Activated CD4-positive, alpha-beta T cell treated with anti-CD3 and anti-CD28 coated beads, Interleukin-2, amount 10 ng/mL, durations not matched to agents 24 days and 14 days (primary cell): ENCODE data around the gene SSNA1. TPM values are rescaled to one million over a fixed set of nuclear protein-coding genes. Genes with fewer than 3 reads are reported as not detected.
A peak's percentile ranks its signal among the peaks of the same experiment; 100 is the strongest.

ENCODE experiments used
- DNase-seq: peaks from one replicate; pipeline ENCODE4 v3.0.0; 2022
- H3K27ac Mint-ChIP-seq: one replicate; pipeline ENCODE4 v1.8.0; 2022; ENCODE audit warnings: mild to moderate bottlenecking, mixed read lengths
- H3K27me3 Mint-ChIP-seq: one replicate; pipeline ENCODE4 v1.8.0; 2022; ENCODE audit warnings: mixed read lengths
- H3K36me3 Mint-ChIP-seq: one replicate; pipeline ENCODE4 v1.8.0; 2022; ENCODE audit warnings: low read depth, mild to moderate bottlenecking, mixed read lengths
- H3K4me1 Mint-ChIP-seq: one replicate; pipeline ENCODE4 v1.8.0; 2021; ENCODE audit warnings: mixed read lengths
- H3K4me3 Mint-ChIP-seq: one replicate; pipeline ENCODE4 v1.8.0; 2022; ENCODE audit warnings: mild to moderate bottlenecking, moderate library complexity, mixed read lengths
- H3K9me3 Mint-ChIP-seq: one replicate; pipeline ENCODE4 v1.8.0; 2021; ENCODE audit warnings: mixed read lengths
- intact Hi-C: fragments of 100-400 bp; cut with micrococcal nuclease; formaldehyde crosslinking; loops from one replicate; pipeline ENCODE4 v1.15.1; 2023
- total RNA-seq: library from RNA; stranded (reverse); gene quantifications from 2 replicates; pipeline ENCODE4 v1.2.3, GENCODE V29; 2022

The SSNA1 gene
- total RNA-seq, 1 donor from 2014 or later, result 95.1 TPM

DNA sequence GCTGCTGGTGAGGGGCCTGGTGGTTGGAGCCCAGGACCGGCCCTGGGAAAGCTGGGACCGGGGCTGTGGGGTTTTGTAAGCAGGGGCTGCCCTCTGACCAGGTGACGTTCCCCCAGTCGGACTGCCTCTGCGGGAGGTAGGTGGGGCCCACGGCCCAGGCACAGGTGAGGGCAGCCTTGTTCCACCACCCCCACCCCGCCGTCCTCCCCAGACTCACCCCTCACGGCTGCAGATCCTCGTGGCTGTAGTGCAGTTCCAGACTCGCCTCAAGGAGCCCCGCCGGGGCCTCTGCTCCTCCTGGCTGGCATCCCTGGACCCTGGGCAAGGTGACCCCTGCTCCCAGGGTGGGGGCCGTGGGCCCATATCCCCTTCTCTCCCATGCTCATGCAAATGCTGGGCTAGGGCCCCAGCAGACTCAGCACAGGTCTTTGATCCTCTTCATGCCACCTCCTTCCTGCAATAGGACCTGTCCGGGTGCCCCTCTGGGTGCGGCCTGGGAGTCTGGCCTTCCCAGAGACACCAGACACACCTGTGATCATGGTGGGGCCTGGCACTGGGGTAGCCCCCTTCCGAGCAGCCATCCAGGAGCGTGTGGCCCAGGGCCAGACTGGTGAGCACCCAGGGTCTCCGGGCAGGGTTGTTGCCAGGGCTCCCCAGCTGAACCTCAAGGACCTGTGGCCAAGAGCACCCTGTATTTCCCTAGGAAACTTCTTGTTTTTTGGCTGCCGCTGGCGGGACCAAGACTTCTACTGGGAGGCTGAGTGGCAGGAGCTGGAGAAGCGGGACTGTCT is 26.9 kb downstream of the SSNA1 start:
- Mint-ChIP-seq H3K4me3 (no peak overlapping the region), H3K36me3 (peaks cover 4% of the 10 kb centered on the region), H3K4me1 (no peaks in the 10 kb centered on the region), H3K27ac (no peak overlapping the region), H3K27me3 (no peaks in the 10 kb centered on the region), H3K9me3 (no peaks in the 10 kb centered on the region)
- intact Hi-C loops, result no loop called here
- no peak for DNase-seq

- no peaks in the 10 kb centered on the region for H3K27me3 Mint-ChIP-seq
- DNase-seq, result no peak
- H3K4me3 Mint-ChIP-seq, result no peak overlapping the region
- no peak overlapping the region for H3K27ac Mint-ChIP-seq
- no peaks in the 10 kb centered on the region for H3K4me1 Mint-ChIP-seq
- H3K9me3 Mint-ChIP-seq, result no peaks in the 10 kb centered on the region
- peaks cover 4% of the 10 kb centered on the region for H3K36me3 Mint-ChIP-seq
- intact Hi-C loops, result no loop called here
These were observed 27.9 kb downstream of the SSNA1 start for GRCh38 chr9:137216188-137216965.

DNA sequence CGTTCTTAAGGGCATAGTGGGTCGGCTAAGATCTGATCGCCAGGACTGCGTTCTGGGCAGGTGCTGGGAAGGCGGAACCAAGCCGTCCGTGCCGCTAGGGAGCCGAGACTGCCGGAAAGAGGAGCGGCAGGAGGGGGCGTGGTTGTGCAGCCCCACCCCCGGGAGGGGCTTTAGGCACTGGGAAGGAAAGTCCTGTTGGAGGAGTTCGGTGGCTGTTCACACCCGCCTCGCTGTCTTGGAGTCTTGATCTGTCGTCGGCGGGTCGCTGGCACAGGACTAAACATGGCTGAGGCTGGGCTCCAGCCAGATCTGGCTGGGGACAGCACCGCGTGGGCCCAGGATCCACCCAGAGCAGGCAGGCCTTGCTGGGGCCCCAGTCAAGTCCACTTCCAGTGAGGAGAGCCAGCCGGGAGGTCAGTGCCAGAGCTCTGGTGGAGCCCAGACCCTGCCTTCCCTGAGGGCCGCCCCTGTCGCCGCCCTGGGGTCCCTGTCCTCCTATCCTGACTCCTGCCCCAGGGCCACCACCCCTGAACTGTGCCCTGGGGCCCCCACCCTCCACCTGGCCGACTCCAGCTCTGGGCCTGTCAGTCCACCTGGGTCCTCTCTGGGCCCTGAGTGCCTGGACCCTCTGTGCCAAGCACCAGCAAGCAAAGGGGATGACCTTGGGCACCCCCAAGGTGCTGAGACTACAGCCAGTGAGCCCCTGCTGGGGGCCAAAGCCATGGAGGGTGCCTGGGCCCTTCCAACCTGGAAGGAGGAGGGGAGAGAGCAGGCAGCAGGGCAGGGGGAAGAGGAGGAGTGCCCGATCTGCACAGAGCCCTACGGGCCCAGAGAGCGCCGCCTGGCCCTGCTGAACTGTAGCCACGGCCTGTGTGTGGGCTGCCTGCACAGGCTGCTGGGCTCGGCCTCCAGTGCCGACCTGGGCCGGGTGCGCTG is 29.1 kb downstream of the SSNA1 start:
- no peak overlapping the region for H3K27ac Mint-ChIP-seq
- no peak for DNase-seq
- H3K9me3 Mint-ChIP-seq, result no peaks in the 10 kb centered on the region
- intact Hi-C loops, result no loop called here
- peaks cover 4% of the 10 kb centered on the region for H3K36me3 Mint-ChIP-seq
- no peak overlapping the region for H3K4me3 Mint-ChIP-seq
- no peaks in the 10 kb centered on the region for H3K4me1 Mint-ChIP-seq
- no peaks in the 10 kb centered on the region for H3K27me3 Mint-ChIP-seq

- Mint-ChIP-seq H3K4me3 (no peak overlapping the region), H3K9me3 (no peaks in the 10 kb centered on the region), H3K36me3 (no peaks in the 10 kb centered on the region), H3K27ac (no peak overlapping the region), H3K4me1 (peaks cover 2% of the 10 kb centered on the region), H3K27me3 (no peaks in the 10 kb centered on the region)
- intact Hi-C loops, result no loop called here
- no peak for DNase-seq
These were observed 29.8 kb downstream of the SSNA1 start for GRCh38 chr9:137218212-137218753.

DNA sequence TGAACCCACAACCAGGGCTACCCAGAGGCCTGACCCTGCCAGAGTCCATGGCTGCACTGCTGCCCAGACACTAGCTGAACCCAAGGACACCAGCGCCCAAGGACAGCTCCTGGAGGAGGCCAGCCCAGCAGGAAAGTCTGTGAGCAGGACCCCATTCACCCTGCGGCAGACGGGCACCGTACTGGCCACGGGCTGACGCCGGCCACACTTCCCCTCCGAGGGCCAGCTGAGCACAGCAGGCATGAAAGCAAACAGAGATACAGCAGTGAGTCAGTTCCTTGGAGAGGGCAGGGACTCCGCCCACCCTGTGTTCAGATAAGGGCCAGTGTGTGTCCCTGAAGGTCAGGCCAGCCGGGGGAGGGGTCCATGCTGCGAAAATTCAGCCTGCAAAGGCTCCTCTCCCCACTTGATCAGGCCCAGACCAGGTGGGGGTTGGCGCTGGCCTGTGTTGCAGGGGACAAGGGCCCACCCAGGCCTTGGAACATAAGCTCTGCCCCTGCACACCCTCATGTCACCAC is 30.3 kb downstream of the SSNA1 start:
- peaks cover 2% of the 10 kb centered on the region for H3K4me1 Mint-ChIP-seq

DNA sequence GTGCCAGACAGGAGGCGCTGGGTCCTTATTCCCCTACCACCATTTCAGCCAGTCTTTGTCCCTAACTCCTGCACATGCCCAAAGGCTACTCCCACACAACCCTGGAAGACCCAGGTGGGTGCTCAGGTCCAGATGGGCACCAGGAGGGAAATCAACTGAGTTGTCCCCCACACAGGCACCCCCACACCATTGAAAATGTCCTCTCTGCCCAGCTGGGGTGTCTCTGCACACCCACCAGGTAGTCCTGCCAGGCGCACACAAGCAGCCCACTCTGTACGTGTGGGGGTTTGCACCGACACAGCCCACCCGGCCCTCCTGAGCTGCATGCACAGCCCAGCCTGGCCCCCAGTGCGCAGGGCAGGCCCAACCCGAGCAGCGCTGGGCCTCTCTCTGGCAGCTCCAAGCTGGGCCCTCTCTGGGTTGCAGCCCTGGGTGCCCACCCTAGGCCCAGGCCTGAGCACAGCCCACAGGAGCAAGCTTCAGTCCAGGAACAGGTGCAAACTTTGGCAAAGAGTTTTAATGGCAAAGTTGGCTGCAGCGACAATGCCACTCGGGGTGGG is 31.4 kb downstream of the SSNA1 start:
- DNase-seq, result no peak

More for the DNA sequence above, 30.3 kb downstream of the SSNA1 start:
- Mint-ChIP-seq H3K4me3 (no peak overlapping the region), H3K9me3 (no peaks in the 10 kb centered on the region), H3K27ac (no peak overlapping the region), H3K27me3 (no peaks in the 10 kb centered on the region), H3K36me3 (no peaks in the 10 kb centered on the region)
- DNase-seq, result no peak
- intact Hi-C loops, result no loop called here

GRCh38 chr9:137220317-137221094 is 32.0 kb downstream of the SSNA1 start:
- no peaks in the 10 kb centered on the region for H3K36me3 Mint-ChIP-seq
- no peaks in the 10 kb centered on the region for H3K9me3 Mint-ChIP-seq
- H3K27me3 Mint-ChIP-seq, result no peaks in the 10 kb centered on the region
- intact Hi-C loops, result no loop called here
- peak overlapping the region; percentile 74 for H3K4me3 Mint-ChIP-seq
- peak overlapping the region; percentile 41 for H3K27ac Mint-ChIP-seq
- H3K4me1 Mint-ChIP-seq, result peaks cover 4% of the 10 kb centered on the region
- no peak for DNase-seq

More for the DNA sequence above, 31.4 kb downstream of the SSNA1 start:
- Mint-ChIP-seq H3K9me3 (no peaks in the 10 kb centered on the region), H3K4me3 (peak overlapping the region; percentile 45), H3K27me3 (no peaks in the 10 kb centered on the region), H3K4me1 (peaks cover 4% of the 10 kb centered on the region), H3K27ac (no peak overlapping the region), H3K36me3 (no peaks in the 10 kb centered on the region)
- intact Hi-C loops, result no loop called here

DNA sequence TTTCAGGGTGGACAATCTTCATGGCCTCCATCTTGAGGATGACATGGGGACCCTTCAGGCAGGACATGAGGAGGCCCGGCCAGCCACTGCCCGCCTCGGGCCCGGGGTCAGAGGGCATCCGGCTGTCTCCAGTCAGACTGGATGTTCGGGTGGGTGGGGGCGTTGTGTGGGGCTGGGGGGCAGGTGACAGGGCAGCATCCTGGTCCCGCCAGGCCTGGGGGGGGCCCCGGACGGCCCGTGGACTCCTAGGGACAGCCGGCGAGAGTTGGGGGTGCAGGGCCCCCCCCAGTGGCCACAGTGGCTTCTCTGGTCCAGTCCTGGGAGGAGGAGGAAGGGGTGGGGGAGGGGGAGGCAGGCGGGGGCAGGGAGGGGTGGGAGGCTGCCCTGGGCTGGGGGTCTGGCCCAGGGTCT is 32.6 kb downstream of the SSNA1 start:
- no peak for DNase-seq
- no peaks in the 10 kb centered on the region for H3K27me3 Mint-ChIP-seq
- peaks cover 4% of the 10 kb centered on the region for H3K4me1 Mint-ChIP-seq
- peak overlapping the region; percentile 41 for H3K27ac Mint-ChIP-seq
- intact Hi-C loops, result no loop called here
- H3K4me3 Mint-ChIP-seq, result peak overlapping the region; percentile 74
- no peaks in the 10 kb centered on the region for H3K9me3 Mint-ChIP-seq
- no peaks in the 10 kb centered on the region for H3K36me3 Mint-ChIP-seq

DNA sequence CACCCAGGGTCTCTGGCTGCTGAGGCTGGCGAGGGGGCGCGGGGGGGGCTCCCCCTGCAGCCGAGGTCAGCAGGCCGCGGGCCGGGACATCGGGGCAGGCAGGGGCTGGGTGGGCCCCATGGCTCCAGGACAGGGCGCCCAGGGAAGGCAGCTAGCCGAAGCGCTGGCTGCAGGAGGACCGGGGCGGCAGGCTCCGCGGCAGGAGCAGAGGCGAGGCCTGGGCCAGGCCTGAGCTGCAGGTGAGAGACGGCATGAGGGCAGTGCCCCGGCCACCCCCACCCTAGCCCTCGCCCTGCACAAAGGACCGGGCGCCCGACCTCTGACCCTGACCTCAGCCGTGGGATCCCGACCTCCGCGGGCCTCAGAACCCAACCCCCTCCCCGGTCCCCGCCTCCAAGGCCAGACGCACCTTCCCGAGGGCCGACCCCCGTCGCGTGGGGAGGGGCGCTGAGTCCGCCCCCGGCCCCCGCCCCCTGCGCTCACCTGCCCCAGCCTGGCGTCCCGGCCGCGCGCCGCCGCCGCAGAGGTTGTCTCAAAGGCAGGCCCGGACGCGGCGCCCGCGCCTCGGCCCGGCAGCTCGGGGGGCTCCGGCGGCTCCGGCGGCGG is 33.1 kb downstream of the SSNA1 start:
- DNase-seq, result no peak
- intact Hi-C loops, result loop anchor here (2.0 kb wide), 1 partner anchor 93 kb away; no protein-coding TSS in a partner anchor
- no peak overlapping the region for H3K4me3 Mint-ChIP-seq
- no peaks in the 10 kb centered on the region for H3K36me3 Mint-ChIP-seq
- H3K9me3 Mint-ChIP-seq, result no peaks in the 10 kb centered on the region
- no peaks in the 10 kb centered on the region for H3K27me3 Mint-ChIP-seq
- no peak overlapping the region for H3K27ac Mint-ChIP-seq
- H3K4me1 Mint-ChIP-seq, result peaks cover 4% of the 10 kb centered on the region

GRCh38 chr9:137222190-137223077 is 34.0 kb downstream of the SSNA1 start, which contains the start of gene RNF208:
Gene RNF208, minus strand, starts transcription at chr9:137222240. Its CDS starts 1,028 bp downstream, at chr9:137221212.
- intact Hi-C loops, result loop anchor here (1.0 to 2.0 kb wide), 6 partner anchors 17 to 136 kb away; partner anchors contain the start of genes ANAPC2, MAN1B1, NDOR1 and SSNA1

More at GRCh38 chr9:137222190-137223077, 34.0 kb downstream of the SSNA1 start, which contains the start of gene RNF208:
- no peaks in the 10 kb centered on the region for H3K27me3 Mint-ChIP-seq
- H3K4me3 Mint-ChIP-seq, result peak within 1 kb of the TSS; percentile 88
- H3K4me1 Mint-ChIP-seq, result peaks cover 4% of the 10 kb centered on the region
- H3K9me3 Mint-ChIP-seq, result no peaks in the 10 kb centered on the region
- peak; percentile 79 for DNase-seq
- no peaks in the 10 kb centered on the region for H3K36me3 Mint-ChIP-seq
- H3K27ac Mint-ChIP-seq, result peak within 1 kb of the TSS; percentile 90
